ENCODE results near the gene FLOT1. TPM values are rescaled to one million over a fixed set of nuclear protein-coding genes. Genes with fewer than 3 reads are reported as not detected.

FLOT1 gene
- total and polyA plus RNA-seq, 2 of the 13 experiments (the other 11 are each of a cell fraction or from before 2014, with no cell fraction given): 82.3 to 130 TPM

DNA sequence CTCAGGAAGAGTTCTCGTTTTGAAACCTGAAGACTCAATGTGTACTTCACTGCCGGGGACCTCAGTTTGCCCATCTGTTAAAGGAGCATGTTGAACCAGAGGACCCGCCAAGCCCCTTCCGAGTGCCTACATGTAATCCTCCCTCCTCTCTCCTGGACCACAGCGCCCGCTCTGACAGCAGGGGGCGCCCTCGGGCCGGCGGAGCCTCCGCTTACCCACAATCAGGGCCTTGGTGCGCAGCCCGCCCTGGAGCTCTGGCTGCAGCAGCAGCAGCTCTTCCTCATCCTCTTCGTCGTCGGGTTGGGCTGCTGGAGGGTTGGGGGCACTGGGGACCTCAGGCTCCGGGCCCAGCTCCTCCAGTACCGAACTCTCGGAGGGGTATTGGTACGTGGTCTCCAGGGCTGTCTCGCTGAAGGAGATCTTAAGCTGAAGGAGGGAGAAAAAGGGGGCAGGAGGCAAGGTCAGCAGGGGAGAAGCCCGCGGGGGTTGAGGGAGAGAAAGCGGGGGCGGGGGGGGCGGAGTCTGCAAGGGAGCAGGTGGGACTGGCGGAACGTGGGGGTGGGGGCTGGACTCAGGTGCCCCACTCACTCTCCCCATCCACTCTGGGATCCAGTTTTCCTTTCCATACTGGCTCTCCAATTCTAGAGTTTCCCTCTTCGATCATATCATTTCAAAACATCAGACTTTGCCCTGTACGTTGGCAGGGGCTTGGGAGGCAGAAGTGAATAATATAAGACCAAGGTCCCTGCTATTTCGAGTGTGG, 63.3 kb downstream of the FLOT1 start (continued):
- TF ChIP-seq E2F2 (CRISPR knock-in tag; IDR thresholded peaks at IDR 0.05; ENCODE audit: borderline replicate concordance) (no peak), NFRKB (IDR thresholded peaks at IDR 0.05) (no peak), JUND (CRISPR knock-in tag; IDR thresholded peaks at IDR 0.05) (no peak), ZMYM3 (CRISPR knock-in tag; IDR thresholded peaks at IDR 0.05) (peak; percentile 80), CAMTA2 (CRISPR knock-in tag; IDR thresholded peaks at IDR 0.05; ENCODE audit: borderline replicate concordance) (no peak), ZNF780A (CRISPR knock-in tag; IDR thresholded peaks at IDR 0.05) (no peak), SIX1 (CRISPR knock-in tag; IDR thresholded peaks at IDR 0.05; ENCODE audit: borderline replicate concordance) (peak; percentile 26; the same call in 1 of the 2 replicates), SMAD3 (CRISPR knock-in tag; IDR thresholded peaks at IDR 0.05) (peak; percentile 74), DRAP1 (CRISPR knock-in tag; IDR thresholded peaks at IDR 0.05) (peak; percentile 63), ZNF17 (CRISPR knock-in tag; IDR thresholded peaks at IDR 0.05) (no peak), HNRNPK (IDR thresholded peaks at IDR 0.05; ENCODE audit: low read depth, low read length, poor library complexity, severe bottlenecking) (no peak)
- TF ChIP-seq, protein P1, sequence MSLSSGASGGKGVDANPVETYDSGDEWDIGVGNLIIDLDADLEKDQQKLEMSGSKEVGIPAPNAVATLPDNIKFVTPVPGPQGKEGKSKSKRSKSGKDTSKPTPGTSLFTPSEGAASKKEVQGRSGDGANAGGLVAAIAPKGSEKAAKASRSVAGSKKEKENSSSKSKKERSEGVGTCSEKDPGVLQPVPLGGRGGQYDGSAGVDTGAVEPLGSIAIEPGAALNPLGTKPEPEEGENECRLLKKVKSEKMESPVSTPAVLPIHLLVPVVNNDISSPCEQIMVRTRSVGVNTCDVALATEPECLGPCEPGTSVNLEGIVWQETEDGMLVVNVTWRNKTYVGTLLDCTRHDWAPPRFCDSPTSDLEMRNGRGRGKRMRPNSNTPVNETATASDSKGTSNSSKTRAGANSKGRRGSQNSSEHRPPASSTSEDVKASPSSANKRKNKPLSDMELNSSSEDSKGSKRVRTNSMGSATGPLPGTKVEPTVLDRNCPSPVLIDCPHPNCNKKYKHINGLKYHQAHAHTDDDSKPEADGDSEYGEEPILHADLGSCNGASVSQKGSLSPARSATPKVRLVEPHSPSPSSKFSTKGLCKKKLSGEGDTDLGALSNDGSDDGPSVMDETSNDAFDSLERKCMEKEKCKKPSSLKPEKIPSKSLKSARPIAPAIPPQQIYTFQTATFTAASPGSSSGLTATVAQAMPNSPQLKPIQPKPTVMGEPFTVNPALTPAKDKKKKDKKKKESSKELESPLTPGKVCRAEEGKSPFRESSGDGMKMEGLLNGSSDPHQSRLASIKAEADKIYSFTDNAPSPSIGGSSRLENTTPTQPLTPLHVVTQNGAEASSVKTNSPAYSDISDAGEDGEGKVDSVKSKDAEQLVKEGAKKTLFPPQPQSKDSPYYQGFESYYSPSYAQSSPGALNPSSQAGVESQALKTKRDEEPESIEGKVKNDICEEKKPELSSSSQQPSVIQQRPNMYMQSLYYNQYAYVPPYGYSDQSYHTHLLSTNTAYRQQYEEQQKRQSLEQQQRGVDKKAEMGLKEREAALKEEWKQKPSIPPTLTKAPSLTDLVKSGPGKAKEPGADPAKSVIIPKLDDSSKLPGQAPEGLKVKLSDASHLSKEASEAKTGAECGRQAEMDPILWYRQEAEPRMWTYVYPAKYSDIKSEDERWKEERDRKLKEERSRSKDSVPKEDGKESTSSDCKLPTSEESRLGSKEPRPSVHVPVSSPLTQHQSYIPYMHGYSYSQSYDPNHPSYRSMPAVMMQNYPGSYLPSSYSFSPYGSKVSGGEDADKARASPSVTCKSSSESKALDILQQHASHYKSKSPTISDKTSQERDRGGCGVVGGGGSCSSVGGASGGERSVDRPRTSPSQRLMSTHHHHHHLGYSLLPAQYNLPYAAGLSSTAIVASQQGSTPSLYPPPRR (CRISPR knock-in tag; IDR thresholded peaks at IDR 0.05; ENCODE audit: borderline replicate concordance): no peak
- TF ChIP-seq, protein P2, sequence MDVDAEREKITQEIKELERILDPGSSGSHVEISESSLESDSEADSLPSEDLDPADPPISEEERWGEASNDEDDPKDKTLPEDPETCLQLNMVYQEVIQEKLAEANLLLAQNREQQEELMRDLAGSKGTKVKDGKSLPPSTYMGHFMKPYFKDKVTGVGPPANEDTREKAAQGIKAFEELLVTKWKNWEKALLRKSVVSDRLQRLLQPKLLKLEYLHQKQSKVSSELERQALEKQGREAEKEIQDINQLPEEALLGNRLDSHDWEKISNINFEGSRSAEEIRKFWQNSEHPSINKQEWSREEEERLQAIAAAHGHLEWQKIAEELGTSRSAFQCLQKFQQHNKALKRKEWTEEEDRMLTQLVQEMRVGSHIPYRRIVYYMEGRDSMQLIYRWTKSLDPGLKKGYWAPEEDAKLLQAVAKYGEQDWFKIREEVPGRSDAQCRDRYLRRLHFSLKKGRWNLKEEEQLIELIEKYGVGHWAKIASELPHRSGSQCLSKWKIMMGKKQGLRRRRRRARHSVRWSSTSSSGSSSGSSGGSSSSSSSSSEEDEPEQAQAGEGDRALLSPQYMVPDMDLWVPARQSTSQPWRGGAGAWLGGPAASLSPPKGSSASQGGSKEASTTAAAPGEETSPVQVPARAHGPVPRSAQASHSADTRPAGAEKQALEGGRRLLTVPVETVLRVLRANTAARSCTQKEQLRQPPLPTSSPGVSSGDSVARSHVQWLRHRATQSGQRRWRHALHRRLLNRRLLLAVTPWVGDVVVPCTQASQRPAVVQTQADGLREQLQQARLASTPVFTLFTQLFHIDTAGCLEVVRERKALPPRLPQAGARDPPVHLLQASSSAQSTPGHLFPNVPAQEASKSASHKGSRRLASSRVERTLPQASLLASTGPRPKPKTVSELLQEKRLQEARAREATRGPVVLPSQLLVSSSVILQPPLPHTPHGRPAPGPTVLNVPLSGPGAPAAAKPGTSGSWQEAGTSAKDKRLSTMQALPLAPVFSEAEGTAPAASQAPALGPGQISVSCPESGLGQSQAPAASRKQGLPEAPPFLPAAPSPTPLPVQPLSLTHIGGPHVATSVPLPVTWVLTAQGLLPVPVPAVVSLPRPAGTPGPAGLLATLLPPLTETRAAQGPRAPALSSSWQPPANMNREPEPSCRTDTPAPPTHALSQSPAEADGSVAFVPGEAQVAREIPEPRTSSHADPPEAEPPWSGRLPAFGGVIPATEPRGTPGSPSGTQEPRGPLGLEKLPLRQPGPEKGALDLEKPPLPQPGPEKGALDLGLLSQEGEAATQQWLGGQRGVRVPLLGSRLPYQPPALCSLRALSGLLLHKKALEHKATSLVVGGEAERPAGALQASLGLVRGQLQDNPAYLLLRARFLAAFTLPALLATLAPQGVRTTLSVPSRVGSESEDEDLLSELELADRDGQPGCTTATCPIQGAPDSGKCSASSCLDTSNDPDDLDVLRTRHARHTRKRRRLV (CRISPR knock-in tag; IDR thresholded peaks at IDR 0.05): peak; percentile 70; the same call in 1 of the 2 replicates
- TF ChIP-seq, protein P3, sequence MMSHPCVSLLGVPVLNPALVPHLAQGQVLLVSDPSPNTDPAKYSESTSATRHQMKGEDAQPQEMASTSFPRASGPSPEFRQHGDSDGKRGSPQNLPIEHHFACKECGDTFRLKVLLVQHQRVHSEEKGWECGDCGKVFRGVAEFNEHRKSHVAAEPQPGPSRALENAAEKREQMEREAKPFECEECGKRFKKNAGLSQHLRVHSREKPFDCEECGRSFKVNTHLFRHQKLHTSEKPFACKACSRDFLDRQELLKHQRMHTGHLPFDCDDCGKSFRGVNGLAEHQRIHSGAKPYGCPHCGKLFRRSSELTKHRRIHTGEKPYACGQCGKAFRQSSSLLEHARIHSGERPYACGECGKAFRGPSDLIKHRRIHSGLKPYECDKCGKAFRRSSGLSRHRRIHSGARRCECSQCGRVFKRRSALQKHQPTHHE (CRISPR knock-in tag; IDR thresholded peaks at IDR 0.05; ENCODE audit: borderline replicate concordance): 0 out of 2 replicates have a peak, but pooled peaks have one; percentile 32
